H1 (cell line): ENCODE measurements around the gene EEF2K. TPM values are rescaled to one million over a fixed set of nuclear protein-coding genes. Genes with fewer than 3 reads are reported as not detected.
A peak's percentile ranks its signal among the peaks of the same experiment; 100 is the strongest.

Experiments
- CTCF ChIA-PET: fragments of 300-600 bp; sonication (Branson Sonifier 250); formaldehyde crosslinking; loops from one replicate; lab custom pipeline; 2021; ENCODE audit not compliant: partially characterized antibody; lab: Charles Lee
- POLR2A ChIA-PET: fragments of 300-600 bp; sonication (Branson Sonifier 250); formaldehyde crosslinking; loops from one replicate; lab custom pipeline; 2021; ENCODE audit warnings: inconsistent platforms; ENCODE audit not compliant: partially characterized antibody; lab: Charles Lee
- DNase-seq, 2 experiments: peaks; one replicate each; pipeline versions ENCODE4 v3.0.0 to v3.0.0-alpha.2; 2010 to 2022; ENCODE audit warnings: low spot score in 2 of 2, low read depth in 1 of 2, mixed read lengths in 1 of 2
- FAIRE-seq: peaks from 2 replicates; lab custom pipeline; 2011; peaks lifted over from hg19 to GRCh38; lab: Jason Lieb, UNC
- H2AFZ ChIP-seq: 2 replicates; pipeline ENCODE4 v1.8.1; 2012; ENCODE audit warnings: low read length, inconsistent platforms
- H2AK5ac ChIP-seq: 2 replicates; pipeline ENCODE4 v1.6.1; 2013; ENCODE audit warnings: low read depth, low read length
- H2BK120ac ChIP-seq: replicated peaks from 2 replicates; pipeline ENCODE3; 2013; ENCODE audit warnings: low read depth, low read length, inconsistent platforms
- H2BK12ac ChIP-seq: 2 replicates; pipeline ENCODE4 v1.6.1; 2013; ENCODE audit warnings: low read depth, low read length
- H2BK15ac ChIP-seq: 2 replicates; pipeline ENCODE4 v1.6.1; 2013; ENCODE audit warnings: low read length
- H2BK20ac ChIP-seq: 2 replicates; pipeline ENCODE4 v1.6.1; 2013; ENCODE audit warnings: low read length
- H2BK5ac ChIP-seq: 2 replicates; pipeline ENCODE4 v1.6.1; 2013; ENCODE audit warnings: low read depth, low read length
- H3K14ac ChIP-seq: 2 replicates; pipeline ENCODE4 v1.6.1; 2013; ENCODE audit warnings: inconsistent platforms; ENCODE audit not compliant: insufficient read length
- H3K18ac ChIP-seq: 2 replicates; pipeline ENCODE4 v1.6.1; 2013; ENCODE audit warnings: low read length; ENCODE audit errors: extremely low read depth
- H3K23ac ChIP-seq: 2 replicates; pipeline ENCODE4 v1.6.1; 2013; ENCODE audit warnings: inconsistent platforms; ENCODE audit not compliant: insufficient read length
- H3K23me2 ChIP-seq: 2 replicates; pipeline ENCODE4 v1.6.1; 2013; ENCODE audit warnings: low read depth, low read length
- H3K27ac ChIP-seq: 2 replicates; pipeline ENCODE4 v1.6.1; 2011; ENCODE audit warnings: low read depth, low read length, inconsistent platforms
- H3K27me3 ChIP-seq, 4 experiments: replicated peaks in 1 of 4; 1 replicate in 1 of 4; 2 replicates in 3 of 4; pipeline versions ENCODE4 v1.6.1 to v1.8.1; 2011 to 2013; ENCODE audit warnings: low read length in 3 of 4, mild to moderate bottlenecking in 3 of 4, inconsistent platforms in 2 of 4, mixed read lengths in 2 of 4, moderate library complexity in 1 of 4; ENCODE audit not compliant: control insufficient read depth in 3 of 4, insufficient read depth in 3 of 4; ENCODE audit errors: extremely low read depth in 1 of 4
- H3K36me3 ChIP-seq, 4 experiments: 2 replicates each; pipeline versions ENCODE4 v1.6.1 to v1.8.1; 2011 to 2013; ENCODE audit warnings: mild to moderate bottlenecking in 4 of 4, low read length in 3 of 4, moderate library complexity in 2 of 4, control low read depth in 1 of 4, inconsistent platforms in 1 of 4; ENCODE audit not compliant: insufficient read depth in 4 of 4, control insufficient read depth in 2 of 4
- H3K4ac ChIP-seq: replicated peaks from 2 replicates; pipeline ENCODE3; 2013; ENCODE audit warnings: low read length, low read depth, mixed read lengths, inconsistent platforms; ENCODE audit not compliant: insufficient read length
- H3K4me1 ChIP-seq, 4 experiments: replicated peaks in 1 of 4; 1 replicate in 1 of 4; 2 replicates in 3 of 4; pipeline versions ENCODE4 v1.6.1 to v1.8.1; 2011 to 2013; ENCODE audit warnings: low read length in 3 of 4, inconsistent platforms in 2 of 4, mixed read lengths in 1 of 4; ENCODE audit not compliant: insufficient read depth in 4 of 4, control insufficient read depth in 3 of 4
- H3K4me2 ChIP-seq, 2 experiments: 2 replicates each; pipeline versions ENCODE4 v1.6.1 to v1.8.1; 2011 to 2013; ENCODE audit warnings: low read depth in 2 of 2, low read length in 2 of 2, control low read depth in 1 of 2, inconsistent platforms in 1 of 2, mild to moderate bottlenecking in 1 of 2; ENCODE audit not compliant: insufficient read depth in 1 of 2
- H3K4me3 ChIP-seq, 4 experiments: fragments of 200-600, 300-600 bp in 1 of 4; sonication (generic), shearing (Covaris generic), sonication (Bioruptor Twin) in 1 of 4; 2 replicates each; pipeline versions ENCODE4 v1.5.1 to v1.8.1; 2011 to 2016; ENCODE audit warnings: low read length in 4 of 4, low read depth in 3 of 4, control low read depth in 2 of 4, inconsistent platforms in 2 of 4, mild to moderate bottlenecking in 2 of 4, mixed read lengths in 1 of 4, moderate library complexity in 1 of 4; ENCODE audit not compliant: insufficient read depth in 2 of 4; ENCODE audit errors: extremely low read depth in 1 of 4
- H3K56ac ChIP-seq: replicated peaks from 2 replicates; pipeline ENCODE3; 2013; ENCODE audit warnings: low read depth, mild to moderate bottlenecking, mixed read lengths, low read length, inconsistent platforms; ENCODE audit not compliant: insufficient read length
- H3K79me1 ChIP-seq: 2 replicates; pipeline ENCODE4 v1.6.1; 2013; ENCODE audit warnings: low read depth, low read length, control low read depth
- H3K79me2 ChIP-seq, 2 experiments: 2 replicates each; pipeline versions ENCODE4 v1.6.1 to v1.8.1; 2012 to 2013; ENCODE audit warnings: low read length in 2 of 2, mild to moderate bottlenecking in 2 of 2, inconsistent platforms in 1 of 2; ENCODE audit not compliant: insufficient read depth in 2 of 2, control insufficient read depth in 1 of 2
- H3K9ac ChIP-seq, 4 experiments: replicated peaks in 1 of 4; 1 replicate in 1 of 4; 2 replicates in 3 of 4; pipeline versions ENCODE4 v1.6.1 to v1.8.1; 2011 to 2013; ENCODE audit warnings: low read depth in 3 of 4, low read length in 3 of 4, control low read depth in 2 of 4, mild to moderate bottlenecking in 2 of 4, moderate library complexity in 2 of 4, inconsistent platforms in 1 of 4; ENCODE audit errors: extremely low read depth in 1 of 4
- H3K9me3 ChIP-seq, 2 experiments: 2 replicates each; pipeline versions ENCODE4 v1.6.1 to v1.8.1; 2012 to 2013; ENCODE audit warnings: mild to moderate bottlenecking in 2 of 2, moderate library complexity in 2 of 2, control low read depth in 1 of 2, inconsistent platforms in 1 of 2, low read depth in 1 of 2, low read length in 1 of 2, mixed read lengths in 1 of 2; ENCODE audit not compliant: insufficient read depth in 2 of 2
- H4K20me1 ChIP-seq, 2 experiments: replicated peaks in 1 of 2; 2 replicates each; pipeline versions ENCODE3 to v1.8.1; 2011 to 2013; ENCODE audit warnings: inconsistent platforms in 2 of 2, low read length in 2 of 2, mild to moderate bottlenecking in 1 of 2; ENCODE audit not compliant: insufficient read depth in 2 of 2, control insufficient read depth in 1 of 2
- H4K5ac ChIP-seq: 2 replicates; pipeline ENCODE4 v1.6.1; 2013; ENCODE audit warnings: low read length, low read depth, mixed read lengths, inconsistent platforms; ENCODE audit not compliant: insufficient read length
- H4K8ac ChIP-seq: 2 replicates; pipeline ENCODE4 v1.8.0; 2013; ENCODE audit warnings: mild to moderate bottlenecking, moderate library complexity, low read length, inconsistent platforms; ENCODE audit not compliant: insufficient read depth; ENCODE audit errors: extremely low read depth
- H4K91ac ChIP-seq: replicated peaks from 2 replicates; pipeline ENCODE3; 2013; ENCODE audit warnings: low read length, mixed read lengths, inconsistent platforms; ENCODE audit not compliant: insufficient read length
- HDAC2 ChIP-seq, 2 experiments: fragments of 300-600 bp in 1 of 2; sonication (generic) in 1 of 2; IDR thresholded peaks; 2 replicates each; pipeline ENCODE4 v1.6.1; 2011 to 2012; ENCODE audit warnings: low read depth in 2 of 2, low read length in 2 of 2, mild to moderate bottlenecking in 2 of 2, moderate library complexity in 2 of 2, borderline replicate concordance in 1 of 2, inconsistent platforms in 1 of 2
- KDM1A ChIP-seq: fragments of 200-600, 300-600 bp; sonication (generic); IDR thresholded peaks from 2 replicates; pipeline ENCODE4 v1.7.1; 2016; ENCODE audit warnings: mild to moderate bottlenecking, low read length, borderline replicate concordance
- TAF7 ChIP-seq: optimal IDR thresholded peaks from 2 replicates; pipeline ENCODE3; 2011; ENCODE audit warnings: low read depth, mild to moderate bottlenecking, inconsistent platforms, low read length, moderate library complexity, borderline replicate concordance
- WGBS, 2 experiments: shearing (Covaris generic) in 1 of 2; methylation state at CpG; one replicate each; pipeline versions ENCODE4 v1.1.6 to v1.1.7; 2013 to 2015; ENCODE audit warnings: low lambda C conversion rate in 2 of 2, mixed read lengths in 2 of 2, inconsistent platforms in 1 of 2, low coverage in 1 of 2, missing lambda C conversion rate in 1 of 2; ENCODE audit not compliant: insufficient replicate concordance in 2 of 2, insufficient coverage in 1 of 2, insufficient read length in 1 of 2; ENCODE audit errors: extremely low coverage in 1 of 2, missing lambda C conversion rate in 1 of 2; 5-methylcytosine and 5-hydroxymethylcytosine counted together
- polyA plus RNA-seq, 7 experiments: library from polyadenylated mRNA; depleted of rRNA in 3 of 7; stranded (reverse) in 5 of 7; unstranded in 2 of 7; fragments of >200 nt in 5 of 7; fragments of 200-250 nt in 2 of 7; gene quantifications; 1 replicate in 5 of 7; 2 replicates in 1 of 7; 4 replicates in 1 of 7; pipeline versions ENCODE4 v1.2.1 to v1.2.3, GENCODE V29; 2011 to 2013; ENCODE audit warnings: missing spikeins in 2 of 7, mixed read lengths in 2 of 7
- total RNA-seq: library from RNA; stranded (reverse); fragmentation: NEBNext Ultra II Directional; extraction: Animal tissue kit (Norgen Biotek cat#: 25700); gene quantifications from 2 replicates; pipeline ENCODE4 v1.2.1, GENCODE V29; 2021

The EEF2K gene
- total and polyA plus RNA-seq, 2 of the 8 experiments (the other 6 are each of a cell fraction or from before 2014, with no cell fraction given), result 14.9 to 30.2 TPM

DNA sequence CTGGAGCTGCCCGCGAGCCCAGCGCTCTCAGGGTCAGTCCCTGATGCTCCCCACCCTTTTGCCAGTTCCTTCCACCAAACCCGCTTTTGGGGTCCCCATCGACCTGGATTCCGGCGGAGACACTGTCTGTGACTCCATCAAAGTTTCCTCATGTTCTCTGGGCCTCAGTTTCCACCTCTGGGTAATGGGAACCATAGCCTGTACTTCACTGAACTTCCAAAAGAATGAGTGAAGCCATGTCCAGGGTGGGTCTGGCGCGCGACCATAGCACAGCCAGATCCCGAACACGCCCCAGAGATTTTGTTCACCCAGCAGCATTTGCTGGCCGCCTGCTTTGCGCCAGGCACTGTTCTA lies 43.4 kb upstream of the EEF2K start:
- Histone ChIP-seq H3K27ac (no peak overlapping the region), H3K9me3 (no peaks in the 10 kb centered on the region), H2BK5ac (no peak overlapping the region), H4K91ac (no peak overlapping the region), H2BK20ac (no peak overlapping the region), H3K56ac (no peak overlapping the region), H4K8ac (no peak overlapping the region), H3K4me2 (peak overlapping the region; percentile 69 to 75), H3K4me1 (no peaks in the 10 kb centered on the region), H3K4me3 (peak overlapping the region; percentile 23 to 61 (median 46)), H3K9ac (peak overlapping the region in 1 of 4 experiments; percentile 8; a peak in 1 of 7 replicates), H3K27me3 (peaks cover 0 to 21% (median 14%) of the 10 kb centered on the region in 4 experiments; a peak in 6 of 7 replicates), H3K36me3 (no peaks in the 10 kb centered on the region), H3K79me2 (no peaks in the 10 kb centered on the region), H2BK120ac (no peak overlapping the region), H3K4ac (no peak overlapping the region), H2BK15ac (peak overlapping the region; percentile 46; the same call in 1 of the 2 replicates), H2AK5ac (no peak overlapping the region), H2AFZ (peak overlapping the region; percentile 47; the same call in 1 of the 2 replicates), H3K14ac (no peak overlapping the region), H4K5ac (no peak overlapping the region), H3K18ac (peak overlapping the region; percentile 71), H3K79me1 (no peaks in the 10 kb centered on the region), H4K20me1 (no peaks in the 10 kb centered on the region), H3K23me2 (peaks cover 11% of the 10 kb centered on the region; the same call in 1 of the 2 replicates), H2BK12ac (0 out of 2 replicates have a peak overlapping the region, but pooled peaks have one; percentile 0), H3K23ac (no peak overlapping the region)
- POLR2A ChIA-PET, result interaction anchor here (0.9 to 2.1 kb wide), 3 partner anchors 11 to 209 kb away, joined by 3 to 5 read pairs (median 4); partner anchors contain the start of gene UQCRC2
- CTCF ChIA-PET, result interaction anchor here (1.0 to 2.1 kb wide), 2 partner anchors 26 to 42 kb away, joined by 3 to 8 read pairs; no protein-coding TSS in a partner anchor
- DNase-seq (no peak), FAIRE-seq (no peak)
- WGBS, 2 experiments, result 37% methylated on average over 14 of the region's 14 CpGs; no CpG with 5 or more reads in 1 of the 2 experiments
- TF ChIP-seq HDAC2 (IDR thresholded peaks at IDR 0.05; ENCODE audit: borderline replicate concordance in 1 of 2, low read depth in 2 of 2, low read length in 2 of 2) (peak in 1 of 2 experiments; percentile 78; a peak in 1 of 4 replicates), KDM1A (peak; percentile 93), TAF7 (no peak)
